Stimulated activated CD4-positive, alpha-beta T cell treated with anti-CD3 and anti-CD28 coated beads, Interleukin-12 subunit alpha, Interleukin-12 subunit beta, amount 100 ng/mL, for 4 hours (primary cell): Measurements from ENCODE around the gene AUNIP.

Experiments
- DNase-seq: peaks from one replicate; pipeline ENCODE4 v3.0.0-alpha.2; 2020

The AUNIP gene, protein sequence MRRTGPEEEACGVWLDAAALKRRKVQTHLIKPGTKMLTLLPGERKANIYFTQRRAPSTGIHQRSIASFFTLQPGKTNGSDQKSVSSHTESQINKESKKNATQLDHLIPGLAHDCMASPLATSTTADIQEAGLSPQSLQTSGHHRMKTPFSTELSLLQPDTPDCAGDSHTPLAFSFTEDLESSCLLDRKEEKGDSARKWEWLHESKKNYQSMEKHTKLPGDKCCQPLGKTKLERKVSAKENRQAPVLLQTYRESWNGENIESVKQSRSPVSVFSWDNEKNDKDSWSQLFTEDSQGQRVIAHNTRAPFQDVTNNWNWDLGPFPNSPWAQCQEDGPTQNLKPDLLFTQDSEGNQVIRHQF

DNA sequence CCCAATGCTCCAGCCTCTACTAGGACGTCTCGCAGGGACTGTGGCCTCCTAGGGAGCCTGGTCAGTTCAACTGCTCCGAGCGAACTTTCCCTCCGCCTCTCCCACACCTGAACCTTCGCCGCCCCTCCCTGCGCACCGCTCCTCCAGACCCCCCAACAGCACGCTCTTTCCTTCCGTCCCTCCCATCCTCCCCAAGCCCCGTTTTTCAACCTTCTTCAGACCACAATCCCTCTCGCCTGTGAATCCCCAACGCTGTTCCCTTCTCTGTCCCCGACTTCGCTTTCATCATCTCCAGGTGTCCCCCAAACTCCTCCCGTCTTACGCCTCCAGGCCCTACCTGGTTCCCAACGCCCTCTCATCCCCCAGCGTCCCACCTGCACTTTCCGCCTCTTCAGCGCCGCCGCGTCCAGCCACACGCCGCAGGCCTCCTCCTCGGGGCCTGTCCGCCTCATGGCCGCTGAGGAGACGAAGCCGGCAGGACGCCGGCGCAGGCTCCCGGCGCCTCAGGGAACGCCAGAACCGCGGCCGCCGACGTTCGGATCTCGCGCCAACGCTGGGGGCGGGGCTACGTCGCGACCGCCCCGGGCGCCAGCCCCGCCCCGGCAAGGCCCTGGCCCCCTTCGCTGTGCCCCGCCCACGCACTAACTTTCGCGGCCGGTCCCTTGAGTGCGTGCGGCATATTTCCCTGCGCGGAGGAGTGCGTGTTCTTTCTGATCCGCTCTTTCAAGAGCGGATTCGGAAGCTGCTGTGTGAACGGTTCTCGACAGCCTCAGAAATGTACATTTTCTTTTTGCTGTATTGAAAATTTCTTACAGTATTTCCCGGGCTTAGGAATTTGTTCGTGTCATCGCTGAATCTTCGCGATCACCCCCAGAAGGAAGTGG, at the start of gene AUNIP:
Gene AUNIP (minus strand): TSS at position 552 of the 884 bp plus-strand sequence. CDS start 100 bp downstream, at position 452.
- peak; percentile 92 for DNase-seq

DNA sequence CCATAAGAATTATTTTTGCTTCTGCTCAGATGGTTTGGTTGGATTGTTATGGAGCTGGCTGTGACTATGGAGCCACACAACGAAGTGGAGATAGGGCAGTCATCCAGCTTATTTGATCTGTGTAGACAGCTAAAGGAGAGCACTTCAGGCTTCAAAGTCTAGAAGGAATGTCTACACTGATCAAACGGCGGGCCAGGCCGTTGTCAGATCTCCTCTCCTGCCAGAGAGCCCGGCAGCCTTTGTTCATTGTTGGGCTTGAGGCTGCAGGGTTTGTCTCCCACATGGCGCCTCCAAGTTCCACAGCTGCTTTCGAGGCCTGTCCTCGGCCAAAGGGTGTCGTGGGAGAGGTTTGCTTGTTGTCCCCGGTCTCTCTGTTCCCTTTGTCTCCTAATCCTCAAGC, 49.8 kb upstream of the AUNIP start:
- no peak for DNase-seq

DNA sequence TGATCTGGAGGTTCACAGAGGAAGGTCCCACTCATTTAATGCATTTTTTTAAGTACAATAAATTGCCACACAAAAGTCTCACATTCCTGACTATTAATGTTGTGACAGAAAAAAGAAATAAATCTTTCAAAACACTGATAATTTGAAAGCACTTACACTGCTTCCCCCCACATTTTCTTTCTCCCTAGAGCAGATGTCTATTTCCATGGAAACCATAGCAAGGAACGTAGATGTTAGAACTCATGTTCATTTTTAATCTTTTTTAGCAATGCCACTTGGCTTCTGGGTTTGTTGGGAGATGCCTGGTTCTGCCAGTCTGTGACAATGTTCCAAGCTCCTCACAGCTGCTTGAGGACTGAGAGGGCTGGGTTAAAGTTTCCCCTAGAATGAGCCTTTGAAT, 48.9 kb upstream of the AUNIP start:
- DNase-seq = no peak

DNA sequence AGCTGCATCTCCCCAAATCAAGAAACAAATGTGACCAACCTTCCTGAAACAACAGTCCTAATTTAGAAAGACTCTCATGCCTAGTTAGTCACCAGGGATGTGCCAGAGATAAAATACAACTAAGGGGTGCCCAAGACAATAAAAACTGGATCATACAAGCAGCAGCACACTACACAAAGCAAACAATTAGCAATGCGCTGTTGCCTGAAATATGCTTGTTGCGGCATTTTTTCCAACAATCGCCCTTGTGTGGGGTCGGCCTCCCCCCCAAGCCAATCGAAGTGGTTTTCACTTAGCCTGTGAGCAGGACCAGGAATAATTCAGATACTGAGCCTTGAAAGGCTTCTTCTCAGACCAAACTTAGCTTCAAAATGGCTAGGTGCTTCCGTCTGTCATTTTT, 48.3 kb upstream of the AUNIP start:
- no peak for DNase-seq

DNA sequence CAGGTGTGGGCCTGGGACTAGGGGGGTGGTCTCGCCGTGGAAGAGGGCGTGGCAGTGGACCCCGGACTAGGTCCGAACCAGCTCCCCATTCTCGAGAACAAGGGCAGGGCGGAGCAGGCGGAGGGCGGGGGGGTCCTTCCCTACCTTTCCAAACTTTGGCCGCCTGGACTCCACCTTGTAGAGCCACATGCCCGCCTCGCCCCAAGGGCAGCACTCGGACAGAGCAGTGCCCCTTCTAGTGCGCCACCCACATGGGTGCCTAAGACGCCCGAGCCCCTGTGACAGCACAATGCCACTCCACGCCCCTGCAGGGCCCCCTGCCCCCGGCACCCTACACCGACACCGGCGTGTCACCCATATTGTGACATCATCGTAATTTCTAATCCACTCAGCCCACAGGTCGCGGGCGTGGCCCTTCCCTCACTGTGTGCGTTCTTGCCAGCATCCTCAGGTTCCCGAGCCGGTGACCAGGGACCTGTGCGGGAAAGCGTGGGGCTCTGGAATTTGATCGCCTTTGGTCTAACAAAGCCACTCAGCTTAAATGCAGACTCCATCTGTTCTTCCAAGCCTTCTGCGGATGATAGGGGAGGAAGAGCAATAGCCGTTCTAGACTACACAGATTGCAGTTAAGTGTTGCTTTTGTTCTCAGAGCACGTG, 47.5 kb upstream of the AUNIP start:
- DNase-seq = peak; percentile 24

DNA sequence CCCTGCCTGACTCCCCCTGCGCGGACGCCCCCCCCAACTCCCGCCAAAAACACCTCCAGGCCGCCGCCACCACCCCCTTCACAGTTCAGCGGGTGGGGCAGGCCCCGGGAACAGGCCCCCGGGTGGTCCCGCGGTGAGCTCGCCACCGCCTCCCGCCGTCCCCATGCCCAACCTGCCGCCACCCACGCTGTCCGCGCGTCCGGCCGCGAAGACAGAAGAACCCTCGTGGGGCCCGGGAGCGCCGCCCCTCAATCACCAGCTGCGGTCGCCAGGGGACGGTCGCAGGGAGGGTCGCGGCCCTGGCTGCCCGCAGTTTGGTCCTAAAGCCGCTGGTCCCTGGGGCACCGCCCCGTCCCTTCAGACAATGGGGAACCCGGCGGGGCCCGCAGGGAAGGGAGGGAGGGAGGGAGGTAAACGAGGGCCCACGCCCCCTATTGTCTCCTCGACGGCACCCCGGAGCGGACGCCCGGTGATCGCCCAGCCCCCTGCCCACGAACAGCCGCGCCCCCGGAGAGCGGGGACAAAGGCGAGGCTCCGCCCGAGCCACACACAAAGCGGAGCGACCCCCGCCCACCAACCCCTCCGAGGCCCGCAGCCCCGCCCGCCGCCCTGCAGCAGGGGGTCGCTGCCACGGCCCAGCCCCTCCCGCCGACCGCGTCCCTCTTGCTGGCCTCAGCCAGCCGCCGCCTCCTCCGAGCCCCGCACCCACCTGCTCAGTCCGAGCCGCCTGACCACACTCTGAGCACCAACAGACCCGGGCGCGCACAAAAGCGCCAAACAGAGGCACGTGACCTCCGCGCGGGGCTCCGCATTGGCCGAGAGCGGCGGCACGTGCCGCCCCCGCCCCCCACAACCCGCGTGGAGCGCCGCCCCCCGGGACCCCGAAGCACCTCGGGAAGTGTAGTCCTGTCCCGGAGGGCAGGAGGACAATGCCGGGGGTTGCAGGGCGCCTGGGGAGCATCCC, 46.7 kb upstream of the AUNIP start, which contains the start of gene STMN1:
Gene STMN1 (minus strand): TSS at position 740 of the 964 bp plus-strand sequence. CDS start 1,743 bp downstream, outside the sequence.
- peak; percentile 88 for DNase-seq

DNA sequence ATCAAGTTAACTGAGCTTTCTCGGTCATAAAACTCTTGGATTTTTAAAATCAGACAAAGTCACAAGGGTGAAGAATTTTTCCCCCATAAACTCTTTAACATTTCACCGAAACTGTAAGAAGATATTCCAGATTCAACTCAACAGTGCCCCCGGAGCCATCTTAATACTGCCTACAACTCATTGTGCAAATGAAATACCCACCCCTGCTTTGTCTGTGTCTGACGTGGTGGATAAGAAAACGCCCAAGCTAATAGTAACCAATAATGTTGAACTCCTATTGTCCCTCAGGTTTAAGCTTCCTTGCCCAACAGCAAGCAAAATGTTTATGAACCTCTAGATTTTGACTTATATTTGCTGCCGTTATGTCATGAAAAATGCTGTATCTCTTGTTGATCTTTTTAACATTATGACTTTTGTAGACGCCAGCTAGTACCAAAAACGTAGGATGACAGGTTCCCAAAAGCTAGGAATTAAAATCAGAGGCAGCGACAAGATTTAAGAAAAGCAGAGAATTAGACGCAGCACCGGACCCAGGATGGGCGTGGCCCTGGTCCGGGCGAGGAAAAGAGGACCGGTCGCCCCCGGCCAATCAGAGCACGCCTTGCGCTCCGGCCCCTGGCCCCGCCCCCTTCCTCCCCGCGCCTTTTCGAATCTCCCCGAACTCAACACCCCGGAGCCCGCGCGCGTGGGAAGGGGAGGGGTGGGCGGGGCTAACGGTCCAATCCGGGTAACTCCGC, 45.9 kb upstream of the AUNIP start:
- DNase-seq = peak; percentile 95

DNA sequence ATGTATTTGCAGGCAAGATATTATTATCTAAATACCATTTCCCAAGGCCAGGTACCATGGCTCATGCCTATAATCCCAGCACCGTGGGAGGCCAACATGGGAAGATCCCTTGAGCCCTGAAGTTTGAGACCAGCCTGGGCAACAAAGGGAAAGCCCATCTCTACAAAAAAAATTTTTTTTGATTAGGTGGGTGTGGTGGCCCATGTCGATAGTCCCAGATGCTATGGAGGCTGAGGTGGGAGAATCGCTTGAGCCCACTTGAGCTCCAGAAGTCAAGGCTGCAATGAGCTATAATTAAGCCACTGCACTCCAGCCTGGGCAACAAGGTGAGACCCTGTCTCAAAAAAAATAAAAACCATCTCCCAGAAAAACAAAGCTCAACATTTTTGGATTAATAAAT, 44.7 kb upstream of the AUNIP start:
- no peak for DNase-seq

DNA sequence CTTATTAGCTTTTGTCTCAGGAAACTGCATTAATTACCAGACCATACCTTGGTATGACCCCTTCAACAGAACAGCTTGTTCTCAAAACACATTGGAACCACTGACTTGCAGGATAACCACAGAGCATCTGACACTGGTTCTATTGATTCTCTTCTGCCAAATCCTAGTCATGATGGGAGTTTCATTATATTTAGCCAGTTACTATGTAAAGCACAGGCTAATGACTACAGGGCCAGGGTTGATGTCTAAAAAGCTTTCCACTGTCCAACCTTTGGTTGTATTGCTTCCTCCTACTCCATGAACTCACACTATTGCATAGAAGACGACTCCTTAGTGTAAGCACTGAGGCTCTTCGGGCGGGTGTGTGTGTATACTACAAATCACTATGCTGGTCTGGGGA, 43.2 kb upstream of the AUNIP start:
- DNase-seq = no peak

DNA sequence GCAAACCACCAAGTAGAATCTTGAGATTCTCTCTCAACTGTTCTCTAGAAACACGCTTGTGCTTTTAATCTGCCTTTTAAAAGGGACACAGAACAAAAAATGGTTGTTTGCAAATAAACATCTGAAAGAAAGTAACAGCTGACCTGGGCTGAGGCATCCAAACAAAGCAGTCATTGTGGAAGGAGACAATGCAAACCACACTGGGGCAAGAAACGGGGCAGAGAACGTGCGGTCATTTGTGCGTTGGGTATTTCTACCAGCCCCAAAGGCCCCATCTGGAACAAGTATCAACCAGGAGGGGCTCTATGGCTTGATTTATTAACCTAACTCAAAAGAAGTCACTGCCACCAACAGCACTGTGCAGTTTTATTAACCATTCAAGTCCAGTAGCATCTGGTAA, 41.0 kb upstream of the AUNIP start:
- DNase-seq = no peak

DNA sequence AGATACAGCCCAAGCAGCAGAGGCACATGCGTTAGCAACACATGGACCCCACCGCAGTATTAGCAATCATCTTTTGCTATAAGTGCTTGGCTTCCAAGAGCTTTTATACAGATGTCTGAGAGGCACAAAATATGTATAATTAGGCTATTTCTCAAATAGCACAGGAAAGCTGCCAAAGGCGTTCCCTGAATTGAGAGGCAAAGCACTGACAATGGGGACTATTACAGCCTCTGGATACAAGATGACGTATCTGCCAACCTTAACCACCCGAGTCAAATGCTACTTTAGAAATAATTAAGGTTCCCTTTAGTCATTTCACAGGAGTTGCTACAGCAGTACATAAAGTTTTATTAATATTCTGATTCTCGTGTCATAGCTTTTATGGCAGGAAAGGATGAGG, 40.5 kb upstream of the AUNIP start:
- no peak for DNase-seq

DNA sequence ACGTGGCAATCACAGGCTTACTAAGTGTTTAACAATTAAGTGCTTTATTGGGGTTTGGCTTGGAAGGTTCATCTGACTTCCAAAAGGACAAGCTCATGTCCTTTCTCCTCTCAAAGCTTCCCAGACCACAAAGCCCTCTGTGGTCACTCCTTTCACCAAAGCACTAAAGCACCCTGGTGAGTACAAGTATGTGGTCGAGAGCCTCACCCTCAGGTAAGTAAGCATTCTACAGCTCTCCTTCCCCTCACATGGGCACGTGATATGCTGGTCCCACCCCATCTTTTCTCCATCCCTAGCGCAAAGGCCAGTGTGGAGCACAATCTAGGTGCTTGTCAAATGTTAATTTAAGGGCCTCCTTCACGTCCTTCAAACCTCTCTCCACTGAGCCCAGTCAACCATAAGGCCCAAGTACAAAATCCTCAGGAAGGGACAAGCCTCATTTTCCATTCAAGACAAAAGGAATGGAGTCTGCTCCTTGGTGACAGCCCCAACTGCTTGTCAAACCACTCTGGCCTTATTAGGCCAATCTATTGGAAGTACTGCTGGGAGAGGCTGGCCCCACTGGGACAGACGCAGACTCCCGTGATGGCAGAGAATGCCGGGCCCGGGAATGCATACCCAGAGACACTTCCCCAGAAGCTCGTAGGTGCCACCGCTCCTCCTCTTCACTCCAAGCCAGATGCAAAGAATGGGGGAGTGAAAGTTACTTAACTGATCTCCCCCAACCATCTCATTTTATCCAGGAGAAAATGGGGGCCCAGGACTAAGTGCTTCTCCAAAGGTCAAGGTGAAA, 39.2 kb upstream of the AUNIP start:
- no peak for DNase-seq

DNA sequence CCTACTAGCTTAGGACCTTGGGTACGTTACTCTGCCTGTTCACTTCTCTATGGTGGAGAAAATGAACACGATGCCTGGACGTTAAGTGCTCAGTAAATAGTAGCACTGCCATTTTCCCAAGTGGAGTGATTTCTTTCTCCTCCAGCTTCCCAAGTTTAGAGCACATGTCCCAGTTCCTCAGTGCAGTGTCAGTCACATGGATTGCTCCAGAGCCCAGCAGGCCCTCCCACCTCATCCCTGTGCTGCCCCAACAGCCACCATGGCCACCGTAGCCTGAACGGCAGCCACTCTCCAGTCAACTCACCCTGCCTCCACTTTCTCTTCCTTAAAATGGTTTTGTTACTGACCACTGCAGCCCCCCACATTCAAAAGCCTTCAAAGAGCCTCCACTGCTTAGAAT, 38.5 kb upstream of the AUNIP start:
- no peak for DNase-seq

DNA sequence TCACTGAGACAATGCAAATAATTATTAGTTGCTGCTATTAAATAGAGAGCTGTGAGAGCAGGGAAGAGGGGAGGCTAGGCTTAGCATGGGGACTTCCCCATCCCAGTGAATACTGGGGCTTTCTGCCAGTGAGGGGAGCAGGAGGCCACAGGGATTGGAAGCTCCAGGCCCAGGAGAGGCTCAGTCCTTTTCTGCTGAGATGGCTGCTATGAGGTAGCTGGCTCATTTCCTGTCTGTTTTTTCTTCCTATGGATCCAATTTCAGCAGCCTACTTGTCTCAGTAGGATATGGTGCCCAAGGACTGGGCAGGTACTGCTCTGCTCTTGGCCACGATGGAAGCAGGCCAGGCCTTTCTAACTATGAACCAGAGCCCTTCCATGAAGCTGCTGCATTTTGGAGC, 37.0 kb upstream of the AUNIP start:
- no peak for DNase-seq

DNA sequence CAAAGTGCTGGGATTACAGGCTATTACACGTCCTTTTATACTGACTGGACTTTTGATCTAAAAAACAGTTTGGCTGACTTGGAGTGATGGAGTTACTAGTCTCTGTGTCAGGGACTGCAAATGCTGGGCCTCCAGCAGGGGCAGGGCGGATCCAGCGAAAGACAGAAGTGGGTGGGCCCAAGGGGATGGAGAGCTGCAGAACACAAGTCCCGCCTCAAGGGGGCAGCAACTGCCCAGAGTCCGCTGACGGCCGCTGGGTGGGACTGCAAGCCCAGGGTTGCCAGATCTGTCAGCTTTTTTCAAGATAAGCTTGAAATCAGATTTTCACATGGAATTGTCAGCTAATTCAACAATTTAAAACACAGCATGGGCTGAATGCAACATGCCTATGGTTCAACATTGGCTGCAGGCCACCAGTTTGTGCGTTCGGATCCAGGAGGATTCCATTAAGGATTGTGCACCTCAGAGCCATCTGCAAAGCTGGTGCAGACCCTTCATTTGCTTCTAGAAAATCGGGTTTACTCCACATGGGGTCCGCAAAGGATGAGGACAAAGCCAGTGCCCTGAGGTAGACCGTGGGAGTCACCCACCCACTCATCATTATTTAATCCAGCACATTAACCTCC, 36.2 kb upstream of the AUNIP start:
- peak; percentile 84 for DNase-seq

DNA sequence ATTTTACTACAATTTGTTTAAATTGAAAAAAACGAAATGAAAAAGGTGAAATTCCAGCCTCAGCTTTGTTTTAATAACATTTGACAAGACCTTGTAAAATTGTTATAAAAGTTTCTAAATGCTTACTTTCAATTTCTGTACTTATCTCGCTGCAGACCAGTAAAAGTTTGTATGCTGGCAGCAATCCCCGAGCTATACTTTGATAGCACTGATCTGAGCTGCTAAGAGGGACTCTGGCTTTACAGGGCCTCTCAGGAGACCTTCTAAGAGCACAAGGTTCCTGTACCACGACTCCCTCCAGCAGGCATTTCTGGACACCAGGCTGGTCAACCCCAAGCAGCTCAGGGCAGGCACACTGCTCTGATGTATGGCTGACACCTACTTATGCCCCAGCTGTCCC, 33.9 kb upstream of the AUNIP start:
- DNase-seq = no peak

DNA sequence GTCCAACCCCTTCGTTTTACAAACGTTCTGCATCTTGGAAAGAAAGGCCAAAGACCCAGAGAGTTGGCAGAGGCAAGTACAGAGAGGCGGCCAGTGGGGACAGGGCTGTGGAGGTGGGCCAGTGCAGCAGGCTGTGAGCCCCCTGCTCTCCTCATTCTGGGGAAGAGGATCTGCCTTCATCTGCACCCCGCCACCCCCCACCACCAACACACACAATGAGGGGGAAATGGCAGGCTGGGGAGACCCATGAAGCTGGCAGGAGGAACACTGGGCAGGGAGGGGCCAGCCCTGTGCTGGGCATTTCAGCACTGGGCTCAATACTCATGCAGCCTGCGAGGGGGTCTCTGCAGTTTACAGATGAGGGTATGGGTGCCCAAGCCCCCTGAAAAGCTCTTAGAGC, 32.3 kb upstream of the AUNIP start:
- DNase-seq = no peak

DNA sequence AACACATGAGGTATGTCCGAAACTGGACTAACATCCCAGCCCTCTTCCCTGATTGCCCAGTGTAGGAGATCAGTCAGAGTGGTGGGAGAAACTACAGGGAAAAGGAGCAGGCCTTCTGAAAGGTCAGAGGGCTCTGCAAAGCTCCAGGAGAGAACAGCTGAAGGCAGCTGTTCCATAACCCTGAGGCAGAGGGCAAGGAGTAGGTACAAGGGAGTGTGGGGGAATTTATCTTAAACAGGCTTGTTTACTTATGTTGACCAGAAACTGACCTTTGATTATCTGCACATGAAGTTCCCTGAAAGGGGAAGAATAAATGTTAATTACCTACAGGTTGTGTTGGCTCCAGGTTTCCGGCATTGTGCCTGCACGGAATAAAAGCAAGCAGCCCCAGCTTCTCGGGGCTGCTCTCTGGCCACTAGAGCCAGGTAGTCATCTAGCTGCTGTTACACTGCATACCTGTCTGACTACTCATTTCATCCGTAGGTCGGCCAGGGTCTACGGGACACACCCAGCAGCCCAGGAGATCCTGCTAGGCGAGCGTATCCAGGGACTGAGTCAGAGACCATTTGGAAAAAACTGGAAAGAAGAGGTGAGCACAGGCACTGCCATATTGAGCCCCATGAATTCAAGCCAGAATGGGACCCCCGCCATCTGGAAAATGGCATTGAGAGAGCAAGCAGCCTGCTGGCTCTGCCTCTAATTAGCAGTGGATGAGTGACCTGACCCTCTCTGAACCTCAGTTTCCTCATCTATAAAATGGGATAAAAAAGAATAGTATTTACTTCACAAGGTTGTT, 31.2 kb upstream of the AUNIP start:
- DNase-seq = no peak

DNA sequence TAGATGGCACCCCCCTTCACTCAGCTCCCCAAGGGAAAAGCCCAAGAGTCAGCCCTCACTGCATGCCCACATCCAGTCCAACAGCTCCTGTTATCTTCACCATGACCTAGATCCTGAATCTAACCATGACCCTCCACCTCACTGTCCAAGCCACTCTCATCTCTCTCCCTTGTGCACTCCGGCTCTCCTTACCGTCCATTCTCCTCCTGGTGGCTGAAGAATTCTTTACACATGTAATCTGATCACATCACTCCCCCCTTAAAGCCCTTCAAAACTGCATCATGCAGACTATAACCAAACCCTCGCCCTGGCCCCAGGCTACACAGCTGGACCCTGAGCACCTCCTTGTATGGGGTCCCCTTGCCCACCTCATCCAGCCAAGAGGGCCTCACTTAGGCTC, 30.2 kb upstream of the AUNIP start:
- DNase-seq = no peak
